Right kidney (tissue), 1 donor: Measurements from ENCODE around the gene ZNF763.
A peak's percentile ranks its signal among the peaks of the same experiment; 100 is the strongest.
"Not testable (repeated sequence)": the region's sequence is repeated elsewhere in the genome, so short reads cannot be mapped to it uniquely, and the experiment has no call there.

ENCODE experiments used
- DNase-seq: peaks from one replicate; pipeline ENCODE4 v3.0.0-alpha.2; 2016

ZNF763 gene

DNA sequence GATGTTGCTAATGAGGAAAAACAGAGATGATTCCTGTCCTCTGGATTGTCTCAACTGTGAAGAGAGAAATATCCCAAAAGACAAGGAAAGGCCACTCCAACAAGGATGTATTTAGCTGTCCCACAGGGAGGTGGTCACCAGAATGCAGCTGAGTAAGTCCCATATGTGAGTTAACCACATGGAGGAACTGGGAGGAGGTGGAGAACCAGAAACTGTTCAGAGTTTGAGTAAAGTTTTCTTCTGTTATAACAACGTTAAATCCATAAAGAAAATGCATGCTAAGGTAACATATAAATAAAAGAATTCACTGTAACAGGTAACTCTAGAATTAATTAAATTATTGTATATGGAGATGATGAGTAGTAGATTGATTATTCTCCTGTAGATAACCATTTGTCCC, 5.3 kb downstream of the ZNF763 start:
- DNase-seq = no peak

DNA sequence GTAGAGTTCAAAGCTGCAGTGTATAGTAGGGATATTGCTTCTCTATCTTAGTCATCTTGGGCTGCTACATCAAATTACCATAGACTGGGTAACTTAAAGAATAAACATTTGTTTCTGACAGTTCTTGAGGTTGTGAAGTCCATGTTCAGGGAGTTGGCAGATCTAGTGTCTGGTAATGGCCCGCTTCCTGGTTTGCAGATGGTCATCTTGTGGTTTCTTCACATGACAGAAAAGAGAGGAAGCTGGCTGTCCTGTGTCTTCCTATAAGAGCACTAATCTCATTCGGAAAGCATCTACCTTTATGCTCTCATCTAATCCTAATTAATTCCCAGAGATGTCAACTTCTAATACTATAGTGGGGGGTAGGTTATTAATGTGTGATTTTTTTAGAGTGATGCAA, 6.2 kb downstream of the ZNF763 start:
- DNase-seq = no peak

DNA sequence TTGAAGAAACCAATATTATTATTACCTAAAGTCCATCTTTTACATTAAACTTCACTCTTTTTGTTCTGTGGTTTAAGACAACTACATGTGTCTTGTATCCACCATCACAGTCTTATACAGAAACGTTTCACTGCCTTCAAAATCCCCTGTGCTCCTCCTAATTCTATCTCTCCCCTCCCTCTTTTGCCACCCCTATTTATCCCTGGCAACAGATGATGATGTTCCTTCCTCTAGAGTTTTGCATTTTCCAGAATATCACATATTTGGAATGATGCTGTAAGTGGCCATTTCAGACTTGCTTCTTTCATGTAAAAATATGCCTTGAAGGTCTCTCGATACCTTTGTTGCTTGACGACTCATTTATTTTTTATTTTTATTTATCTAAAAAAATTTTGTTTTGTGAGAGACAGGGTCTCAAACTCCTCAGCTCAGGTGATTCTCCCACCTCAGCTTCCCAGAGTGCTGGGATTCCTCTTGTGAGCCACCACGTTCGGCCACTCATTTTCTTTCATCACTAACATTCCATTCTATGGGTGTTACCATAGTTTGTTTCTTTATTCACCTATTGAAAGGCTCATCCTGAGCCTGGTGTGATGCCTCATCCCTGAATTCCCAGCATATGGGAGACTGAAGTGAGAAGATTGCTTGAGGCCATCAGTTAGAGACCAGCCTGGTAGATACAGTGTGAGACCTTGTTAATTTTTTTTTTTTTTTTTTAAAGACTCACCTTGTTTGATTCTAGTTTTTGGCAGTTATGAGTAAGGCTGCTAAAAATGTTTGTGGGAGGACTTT, 8.4 kb downstream of the ZNF763 start:
- no peak for DNase-seq

DNA sequence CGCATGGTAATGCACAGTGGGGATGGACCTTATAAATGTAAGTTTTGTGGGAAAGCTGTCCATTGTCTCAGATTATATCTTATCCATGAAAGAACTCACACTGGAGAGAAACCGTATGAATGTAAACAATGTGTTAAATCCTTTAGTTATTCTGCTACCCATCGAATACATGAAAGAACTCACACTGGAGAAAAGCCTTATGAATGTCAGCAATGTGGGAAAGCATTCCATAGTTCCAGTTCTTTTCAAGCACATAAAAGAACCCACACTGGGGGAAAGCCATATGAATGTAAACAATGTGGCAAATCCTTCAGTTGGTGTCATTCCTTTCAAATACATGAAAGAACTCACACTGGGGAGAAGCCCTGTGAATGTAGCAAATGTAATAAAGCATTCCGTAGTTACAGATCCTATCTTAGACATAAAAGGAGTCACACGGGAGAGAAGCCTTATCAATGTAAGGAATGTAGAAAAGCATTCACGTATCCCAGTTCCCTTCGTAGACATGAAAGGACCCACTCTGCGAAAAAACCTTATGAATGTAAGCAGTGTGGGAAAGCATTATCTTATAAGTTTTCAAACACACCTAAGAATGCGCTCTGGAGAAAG, 13.8 kb downstream of the ZNF763 start:
- DNase-seq = no peak

DNA sequence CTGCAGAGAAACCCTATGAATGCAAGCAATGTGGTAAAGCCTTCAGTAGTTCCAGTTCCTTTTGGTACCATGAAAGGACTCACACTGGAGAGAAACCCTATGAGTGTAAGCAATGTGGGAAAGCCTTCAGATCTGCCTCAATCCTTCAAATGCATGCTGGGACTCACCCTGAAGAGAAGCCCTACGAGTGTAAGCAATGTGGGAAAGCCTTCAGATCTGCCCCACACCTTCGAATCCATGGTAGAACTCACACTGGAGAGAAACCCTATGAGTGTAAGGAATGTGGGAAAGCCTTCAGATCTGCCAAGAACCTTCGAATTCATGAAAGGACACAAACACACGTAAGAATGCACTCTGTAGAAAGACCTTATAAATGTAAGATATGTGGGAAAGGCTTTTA, 14.7 kb downstream of the ZNF763 start:
- DNase-seq = no peak

DNA sequence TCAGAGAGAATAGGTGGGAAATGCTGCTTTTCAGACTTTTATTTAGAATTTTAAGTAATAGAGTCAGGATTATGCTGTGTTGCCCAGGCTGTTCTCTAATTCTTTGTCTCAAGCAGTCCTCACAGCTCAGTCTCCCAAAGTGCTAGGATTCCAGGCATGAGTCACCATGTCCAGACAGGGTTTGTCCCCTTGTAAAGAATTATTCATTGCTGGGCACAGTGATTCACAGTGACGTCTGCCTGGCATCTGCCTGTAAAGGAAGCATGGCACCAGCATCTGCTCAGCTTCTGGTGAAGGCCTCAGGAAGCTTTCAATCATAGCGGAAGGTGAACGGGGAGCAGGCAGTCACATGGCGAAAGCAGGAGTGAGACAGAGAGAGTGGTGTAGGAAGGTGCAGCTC, 17.7 kb downstream of the ZNF763 start:
- DNase-seq = no peak

DNA sequence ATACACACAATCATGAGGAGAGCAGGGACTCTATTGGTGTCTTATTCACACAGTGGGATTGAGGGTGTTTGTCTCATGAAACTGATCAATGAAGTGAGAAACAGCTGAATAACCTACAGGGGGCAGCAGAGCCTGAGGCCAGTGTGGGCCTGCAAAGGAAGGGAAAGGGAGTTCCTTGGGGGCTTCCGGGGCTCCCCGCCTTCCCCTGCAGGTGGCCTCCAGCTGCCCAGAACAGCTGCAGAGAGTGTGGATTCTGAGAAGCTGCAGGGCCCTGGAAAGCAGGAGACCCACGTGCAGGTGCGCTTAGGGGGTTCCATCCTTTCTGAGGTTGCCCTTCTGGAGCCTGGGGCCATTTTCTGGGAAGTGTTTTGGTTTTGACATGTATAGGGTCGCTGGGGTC, 20.1 kb downstream of the ZNF763 start:
- DNase-seq = no peak

DNA sequence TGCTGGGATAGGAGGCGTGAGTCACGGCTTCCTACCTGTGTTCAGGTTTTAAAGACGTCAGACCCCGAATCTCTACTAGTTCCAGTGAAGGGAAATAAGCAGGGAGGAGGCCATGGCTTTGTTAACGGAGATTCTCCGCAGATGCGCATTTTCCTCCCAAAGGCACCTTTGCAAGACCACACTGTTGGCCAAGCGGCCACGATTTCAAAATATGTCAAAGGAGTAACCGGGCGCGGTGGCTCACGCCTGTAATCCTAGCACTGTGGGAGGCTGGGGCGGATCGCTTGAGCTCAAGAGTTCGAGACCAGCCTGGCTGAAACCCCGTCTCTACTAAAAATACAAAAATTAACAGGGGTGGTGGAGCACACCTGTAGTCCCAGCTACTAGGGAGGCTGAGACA, 21.9 kb downstream of the ZNF763 start:
- no peak for DNase-seq

DNA sequence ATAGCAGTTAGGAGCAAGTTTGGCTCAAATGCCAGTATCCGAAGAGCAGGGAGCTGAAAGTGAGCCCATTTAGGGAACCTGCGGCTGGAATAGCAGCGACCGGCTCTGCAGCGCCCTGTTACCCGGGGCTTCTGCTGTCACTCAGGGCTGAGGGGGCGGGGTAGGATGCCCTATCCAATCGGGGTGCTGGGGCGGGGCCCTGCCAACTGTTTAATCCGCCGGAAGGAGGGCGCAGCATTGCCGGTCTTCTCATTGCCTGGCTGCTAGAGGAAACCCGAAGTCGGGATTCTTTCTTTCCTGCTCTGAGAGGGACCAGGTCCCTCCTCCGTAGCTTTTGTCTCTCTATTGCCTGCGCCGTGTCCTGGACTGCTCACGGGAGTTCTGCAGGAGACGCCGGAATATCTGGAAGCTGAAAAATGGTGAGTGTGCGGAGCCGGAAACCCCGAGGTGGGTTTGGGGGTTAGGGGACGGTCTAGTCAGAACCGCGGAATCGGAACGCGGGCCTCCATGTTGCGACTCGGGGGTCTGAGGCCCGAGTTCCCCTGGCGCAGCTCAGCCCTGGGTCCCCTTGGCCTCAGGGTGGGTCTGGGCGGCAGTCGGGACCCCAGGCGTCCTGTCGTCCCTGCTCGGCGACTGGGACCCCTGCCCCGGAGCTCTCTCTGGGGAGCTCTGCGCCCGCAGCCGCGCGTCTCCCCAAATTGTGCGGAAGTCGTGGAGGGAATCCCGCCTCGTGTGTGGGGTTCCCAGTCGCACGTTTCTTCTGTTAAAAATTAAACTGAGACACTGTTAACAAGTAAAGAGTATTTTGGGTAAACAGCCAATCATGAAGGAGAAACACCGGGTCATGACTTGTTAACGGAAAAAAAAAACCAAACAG, 22.8 kb downstream of the ZNF763 start:
- peak; percentile 84 for DNase-seq

DNA sequence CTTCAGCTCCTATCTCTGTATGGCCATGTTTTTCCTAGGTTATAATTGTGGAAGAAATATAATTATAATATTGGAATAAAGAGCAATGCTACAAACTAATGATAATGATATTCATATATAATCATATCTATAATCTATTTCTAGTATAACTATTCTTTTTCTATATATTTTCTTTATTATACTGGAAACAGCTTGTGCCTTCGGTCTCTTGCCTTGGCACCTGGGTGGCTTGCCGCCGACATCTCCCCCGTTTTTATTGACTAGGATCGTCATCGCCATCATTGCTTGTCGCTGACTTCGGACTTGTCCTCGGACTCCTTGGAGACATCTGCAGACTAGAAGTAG, 24.2 kb downstream of the ZNF763 start:
- no peak for DNase-seq

DNA sequence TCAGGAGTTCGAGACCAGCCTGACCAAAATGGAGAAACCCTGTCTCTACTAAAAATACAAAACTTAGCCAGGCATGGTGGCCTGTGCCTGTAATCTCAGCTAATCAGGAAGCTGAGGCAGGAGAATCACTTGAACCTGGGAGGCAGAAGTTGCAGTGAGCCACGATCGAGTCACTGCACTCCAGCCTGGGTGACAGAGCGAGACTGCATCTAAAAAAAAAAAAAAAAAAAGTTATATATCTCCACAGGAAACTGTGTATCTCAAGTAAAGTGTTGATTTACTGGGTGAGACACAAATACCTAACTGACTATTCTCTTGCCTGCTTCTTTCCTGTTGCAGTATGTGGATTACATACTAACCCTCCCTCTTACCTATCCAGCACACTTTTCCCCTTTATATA, 27.1 kb downstream of the ZNF763 start:
- not testable (repeated sequence) for DNase-seq

DNA sequence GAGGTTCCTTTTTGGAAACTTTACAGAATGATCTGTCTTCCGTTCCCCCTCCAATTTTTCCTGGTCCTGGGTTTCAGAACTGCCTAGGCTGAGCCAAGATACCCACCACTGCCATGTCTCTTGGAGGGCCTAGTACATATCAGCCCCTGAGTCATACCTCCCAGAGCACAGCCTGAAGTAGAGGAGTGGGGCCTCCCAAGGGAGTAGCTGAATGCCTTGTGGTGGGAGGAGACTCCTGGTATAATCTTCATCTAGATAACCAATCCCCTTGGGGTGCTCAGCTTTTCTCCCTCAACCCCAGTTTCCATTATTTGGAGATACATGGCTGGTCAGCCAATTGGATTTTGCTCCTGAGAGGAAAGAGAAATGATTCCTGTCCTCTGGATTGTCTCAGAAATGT, 30.3 kb downstream of the ZNF763 start:
- DNase-seq = no peak

DNA sequence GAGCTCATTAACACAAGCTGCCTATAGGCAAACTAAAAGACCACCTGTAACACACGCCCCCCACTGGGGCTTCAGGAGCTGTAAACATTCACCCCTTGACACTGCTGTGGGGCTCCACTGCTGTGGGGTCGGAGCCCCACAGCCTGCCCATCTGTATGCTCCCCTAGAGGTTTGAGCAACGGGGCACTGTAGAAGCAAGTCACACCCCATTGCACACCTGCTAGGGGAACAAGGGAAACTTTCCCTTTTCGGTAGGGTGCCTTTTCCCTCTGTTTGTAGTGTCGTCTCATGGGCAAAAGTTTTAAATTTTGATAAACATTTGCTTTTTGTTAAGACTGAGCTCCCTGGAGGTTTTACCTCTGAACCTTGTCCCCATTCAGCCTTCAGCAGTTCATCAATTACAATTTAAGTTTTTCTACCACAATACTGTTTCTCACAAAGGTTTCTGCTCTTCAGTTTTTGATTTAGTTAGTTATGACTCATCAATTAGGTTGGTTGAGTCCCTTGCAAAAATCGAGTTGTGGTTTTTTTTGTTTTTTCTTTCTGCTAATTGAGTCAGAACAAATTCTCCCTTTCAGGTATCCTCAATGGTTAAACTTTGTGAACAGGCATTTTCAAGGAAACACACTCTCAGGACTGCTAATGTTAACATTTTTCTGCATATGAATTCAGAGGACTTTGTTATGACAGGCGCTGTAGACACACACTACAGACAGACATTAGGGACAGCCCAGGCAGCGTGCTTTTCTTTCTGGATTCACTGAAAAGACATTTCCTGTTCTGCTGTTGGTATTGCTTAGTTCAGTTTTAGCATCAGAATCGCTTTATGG, 35.5 kb downstream of the ZNF763 start:
- DNase-seq = no peak

DNA sequence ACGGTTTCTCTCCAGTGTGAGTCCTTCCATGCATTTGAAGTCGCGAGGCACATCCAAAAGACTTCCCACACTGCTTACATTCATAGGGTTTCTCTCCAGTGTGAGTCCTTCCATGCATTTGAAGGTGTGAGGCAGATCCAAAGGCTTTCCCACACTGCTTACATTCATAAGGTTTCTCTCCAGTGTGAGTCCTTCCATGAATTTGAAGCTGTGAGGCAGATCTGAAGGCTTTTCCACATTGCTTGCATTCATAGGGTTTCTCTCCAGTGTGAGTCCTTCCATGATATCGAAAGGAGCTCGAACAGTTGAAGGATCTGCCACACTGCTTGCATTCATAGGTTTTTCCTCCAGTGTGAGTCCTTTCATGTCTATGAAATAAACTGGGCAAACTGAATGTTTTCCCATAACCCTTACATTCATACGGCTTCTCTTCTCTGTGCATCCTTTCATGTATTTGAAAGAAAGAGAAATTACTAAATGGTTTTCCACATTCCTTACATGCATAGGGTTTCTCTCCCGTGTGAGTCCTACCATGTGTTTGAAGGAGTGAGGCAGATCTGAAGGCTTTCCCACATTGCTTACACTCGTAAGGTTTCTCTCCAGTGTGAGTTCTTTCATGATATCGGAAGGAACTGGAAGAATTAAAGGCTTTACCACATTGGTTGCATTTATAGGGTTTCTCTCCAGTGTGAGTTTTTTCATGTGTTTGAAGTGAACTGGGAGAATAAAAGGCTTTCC, 50.3 kb downstream of the ZNF763 start:
- no peak for DNase-seq

DNA sequence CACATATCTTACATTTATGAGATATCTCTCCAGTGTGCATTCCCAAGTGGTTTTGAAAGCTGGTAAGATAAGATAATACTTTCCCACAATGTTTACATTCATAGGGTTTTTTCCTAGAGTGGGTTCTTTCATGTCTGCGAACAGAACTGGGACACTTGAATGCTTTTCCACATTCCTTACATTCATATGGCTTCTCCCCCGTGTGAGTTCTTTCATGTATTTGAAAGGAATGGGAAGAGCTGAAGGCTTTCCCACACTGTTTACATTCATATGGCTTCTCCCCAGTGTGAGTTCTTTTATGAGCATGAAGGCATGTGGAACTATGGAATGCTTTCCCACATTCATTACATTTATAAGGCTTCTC, 50.9 kb downstream of the ZNF763 start:
- DNase-seq = no peak
